Fibroblast of lung (primary cell): ENCODE results near the gene CTU1.

ENCODE experiments used
- CTCF ChIP-seq, 2 donors: IDR thresholded peaks in 1 of 2; conservative IDR thresholded peaks in 1 of 2; 1 replicate in 1 of 2; 2 replicates in 1 of 2; pipeline ENCODE4 v1.5.1; 2011 to 2012; ENCODE audit warnings: low read length in 2 of 2, control low read depth in 1 of 2, inconsistent platforms in 1 of 2, low read depth in 1 of 2, mild to moderate bottlenecking in 1 of 2
- EZH2 ChIP-seq: IDR thresholded peaks from 2 replicates; pipeline ENCODE4 v1.5.1; 2012; ENCODE audit warnings: low read length, control low read depth, mild to moderate bottlenecking; ENCODE audit errors: missing control alignments

GRCh38 chr19:51075998-51076397, 32.2 kb downstream of the CTU1 start:
- no peak for TF ChIP-seq CTCF (conservative IDR thresholded peaks at IDR 0.05 in 1 of 2, IDR thresholded peaks at IDR 0.05 in 1 of 2; ENCODE audit: low read depth in 1 of 2, low read length in 2 of 2)
- TF ChIP-seq EZH2: no peak
